Tibial artery (tissue), 4 donors: Measurements from ENCODE around the gene POU2F2.

Experiments used
- DNase-seq, 2 donors: peaks; one replicate each; pipeline ENCODE4 v3.0.0-alpha.2; 2019
- H3K27ac ChIP-seq, 2 donors: fragments of 200-600 bp; sonication (generic) in 1 of 2; 1 replicate in 1 of 2; 2 replicates in 1 of 2; pipeline ENCODE4 v1.5.1; 2018 to 2019; ENCODE audit warnings: mild to moderate bottlenecking in 1 of 2
- H3K27me3 ChIP-seq, 2 donors: fragments of 200-600 bp; sonication (generic) in 1 of 2; one replicate each; pipeline versions ENCODE4 v1.5.1 to v1.6.0; 2016 to 2019
- H3K36me3 ChIP-seq, 3 donors: fragments of 200-600 bp; sonication (generic) in 2 of 3; one replicate each; pipeline ENCODE4 v1.5.1; 2016 to 2019; ENCODE audit warnings: mild to moderate bottlenecking in 2 of 3
- H3K4me1 ChIP-seq, 4 donors: fragments of 200-600 bp; sonication (generic) in 2 of 4; 1 replicate in 3 of 4; 2 replicates in 1 of 4; pipeline ENCODE4 v1.5.1; 2016 to 2019
- H3K4me3 ChIP-seq, 2 donors: fragments of 200-600 bp; sonication (generic) in 1 of 2; 1 replicate in 1 of 2; 2 replicates in 1 of 2; pipeline ENCODE4 v1.5.1; 2018 to 2019; ENCODE audit warnings: mild to moderate bottlenecking in 2 of 2
- H3K9me3 ChIP-seq, 3 donors: fragments of 200-600 bp; sonication (generic) in 1 of 3; one replicate each; pipeline ENCODE4 v1.5.1; 2016 to 2019
- intact Hi-C: fragments of 100-400 bp; cut with DNase I; formaldehyde crosslinking; loops from one replicate; pipeline ENCODE4 v1.15.0; 2023; ENCODE audit warnings: low total_unique reads
- TF ChIP-seq, protein P1 (sequence below), 2 experiments: fragments of 200-600 bp in 1 of 2; fragments of 450-650 bp in 1 of 2; IDR thresholded peaks; one replicate each; pipeline ENCODE4 v1.5.1; 2017 to 2019; ENCODE audit warnings: antibody characterized with exemption in 2 of 2, mild to moderate bottlenecking in 1 of 2, moderate library complexity in 1 of 2

The POU2F2 gene

DNA sequence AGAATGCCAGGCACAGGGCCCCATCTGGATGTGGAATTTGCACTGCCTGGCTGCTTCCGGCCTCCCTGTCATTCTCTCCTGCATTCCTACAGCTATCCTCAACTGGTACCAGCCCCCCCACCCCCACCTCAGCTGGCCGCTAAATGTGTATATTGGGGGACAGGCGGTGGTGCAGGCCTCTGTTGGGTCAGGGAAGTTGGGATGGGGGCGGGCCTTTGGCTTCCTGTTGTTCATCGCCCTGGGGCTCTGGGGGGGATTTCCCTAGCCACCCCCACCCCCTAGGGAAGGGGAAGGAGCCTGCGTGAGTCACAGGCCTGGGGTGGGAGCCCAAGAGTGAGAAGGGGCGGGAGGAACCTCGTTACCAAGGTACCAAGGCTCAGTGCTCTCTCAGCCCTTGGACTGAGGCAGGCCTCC, 10.6 kb downstream of the POU2F2 start:
- no peaks in the 10 kb centered on the region for H3K4me1 ChIP-seq
- no peaks in the 10 kb centered on the region for H3K9me3 ChIP-seq
- TF ChIP-seq, protein P1, sequence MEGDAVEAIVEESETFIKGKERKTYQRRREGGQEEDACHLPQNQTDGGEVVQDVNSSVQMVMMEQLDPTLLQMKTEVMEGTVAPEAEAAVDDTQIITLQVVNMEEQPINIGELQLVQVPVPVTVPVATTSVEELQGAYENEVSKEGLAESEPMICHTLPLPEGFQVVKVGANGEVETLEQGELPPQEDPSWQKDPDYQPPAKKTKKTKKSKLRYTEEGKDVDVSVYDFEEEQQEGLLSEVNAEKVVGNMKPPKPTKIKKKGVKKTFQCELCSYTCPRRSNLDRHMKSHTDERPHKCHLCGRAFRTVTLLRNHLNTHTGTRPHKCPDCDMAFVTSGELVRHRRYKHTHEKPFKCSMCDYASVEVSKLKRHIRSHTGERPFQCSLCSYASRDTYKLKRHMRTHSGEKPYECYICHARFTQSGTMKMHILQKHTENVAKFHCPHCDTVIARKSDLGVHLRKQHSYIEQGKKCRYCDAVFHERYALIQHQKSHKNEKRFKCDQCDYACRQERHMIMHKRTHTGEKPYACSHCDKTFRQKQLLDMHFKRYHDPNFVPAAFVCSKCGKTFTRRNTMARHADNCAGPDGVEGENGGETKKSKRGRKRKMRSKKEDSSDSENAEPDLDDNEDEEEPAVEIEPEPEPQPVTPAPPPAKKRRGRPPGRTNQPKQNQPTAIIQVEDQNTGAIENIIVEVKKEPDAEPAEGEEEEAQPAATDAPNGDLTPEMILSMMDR (IDR thresholded peaks at IDR 0.05), result no peak
- no peaks in the 10 kb centered on the region for H3K36me3 ChIP-seq
- H3K27me3 ChIP-seq, result no peaks in the 10 kb centered on the region
- H3K4me3 ChIP-seq, result no peak overlapping the region
- peak; percentile 61 to 81 for DNase-seq
- intact Hi-C loops, result no loop called here
- H3K27ac ChIP-seq, result no peak overlapping the region

DNA sequence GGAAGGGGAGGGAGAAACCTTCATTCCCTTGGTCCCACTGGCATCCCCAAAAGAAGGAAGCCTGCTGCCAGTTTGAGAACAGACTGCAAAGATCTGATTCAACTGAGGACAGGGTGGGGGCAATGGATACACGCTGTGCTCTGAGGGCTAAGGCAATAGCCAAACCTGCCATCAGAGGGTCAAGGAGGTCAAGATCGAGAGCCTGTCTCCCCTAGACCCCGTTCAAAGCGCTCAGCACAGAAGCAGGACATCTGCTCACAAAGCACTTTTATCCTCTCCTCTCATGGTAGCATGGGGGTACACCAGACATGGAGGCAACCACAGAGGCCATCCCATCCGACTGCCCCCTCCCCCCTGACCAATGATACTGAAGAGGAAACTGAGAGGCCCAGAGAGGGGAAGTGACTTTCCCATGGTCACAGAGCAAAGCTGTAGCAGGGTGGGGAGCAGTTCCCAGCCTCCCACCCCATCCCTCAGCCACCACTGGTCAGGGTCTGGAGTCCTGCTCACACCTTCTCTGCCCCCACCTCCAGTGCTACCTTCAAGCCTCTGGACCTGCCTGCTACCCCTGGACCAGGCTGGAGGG, 11.1 kb downstream of the POU2F2 start:
- peaks cover 0 to 3% (median 0%) of the 10 kb centered on the region in 3 donors for H3K36me3 ChIP-seq
- H3K4me3 ChIP-seq, result no peak overlapping the region
- no peaks in the 10 kb centered on the region for H3K4me1 ChIP-seq
- H3K9me3 ChIP-seq, result no peaks in the 10 kb centered on the region
- H3K27me3 ChIP-seq, result no peaks in the 10 kb centered on the region
- no peak overlapping the region for H3K27ac ChIP-seq
- DNase-seq, result no peak
- intact Hi-C loops, result no loop called here
- TF ChIP-seq, protein P1 (IDR thresholded peaks at IDR 0.05), result no peak

DNA sequence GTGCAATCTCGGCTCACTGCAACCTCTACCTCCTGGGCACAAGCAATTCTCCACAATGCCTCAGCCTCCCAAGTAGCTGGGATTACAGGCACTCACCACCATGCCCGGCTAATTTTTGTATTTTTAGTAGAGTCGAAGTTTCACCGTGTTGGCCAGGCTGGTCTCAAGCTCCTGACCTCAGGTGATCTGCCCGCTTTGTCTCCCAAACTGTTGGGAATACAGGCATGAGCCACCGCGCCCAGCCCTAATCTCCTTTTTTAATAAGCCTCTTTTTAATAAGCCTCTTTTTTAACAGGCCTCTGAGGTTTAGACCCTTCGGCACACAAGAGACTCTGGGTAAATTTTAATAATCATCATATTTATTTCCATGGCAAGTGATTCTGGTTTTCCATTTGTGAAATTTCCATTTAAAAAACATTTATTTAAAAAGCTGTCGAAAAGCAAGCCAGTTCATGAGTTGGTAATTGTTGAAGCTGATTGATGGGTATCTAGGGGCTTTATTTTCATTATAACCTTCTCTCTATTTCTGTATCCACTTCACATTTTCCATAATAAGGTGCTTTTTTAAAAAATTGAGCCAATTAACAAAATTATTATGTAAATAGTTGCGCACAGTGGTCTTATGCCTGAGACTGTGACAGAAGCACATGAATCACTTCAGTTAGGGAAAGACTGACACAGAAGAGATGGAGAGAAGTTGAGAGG, 11.8 kb downstream of the POU2F2 start:
- no peaks in the 10 kb centered on the region for H3K4me1 ChIP-seq
- H3K9me3 ChIP-seq, result no peaks in the 10 kb centered on the region
- no peak overlapping the region for H3K4me3 ChIP-seq
- peaks cover 0 to 3% (median 0%) of the 10 kb centered on the region in 3 donors for H3K36me3 ChIP-seq
- intact Hi-C loops, result no loop called here
- DNase-seq, result no peak
- H3K27me3 ChIP-seq, result no peaks in the 10 kb centered on the region
- TF ChIP-seq, protein P1 (IDR thresholded peaks at IDR 0.05), result no peak
- no peak overlapping the region for H3K27ac ChIP-seq

DNA sequence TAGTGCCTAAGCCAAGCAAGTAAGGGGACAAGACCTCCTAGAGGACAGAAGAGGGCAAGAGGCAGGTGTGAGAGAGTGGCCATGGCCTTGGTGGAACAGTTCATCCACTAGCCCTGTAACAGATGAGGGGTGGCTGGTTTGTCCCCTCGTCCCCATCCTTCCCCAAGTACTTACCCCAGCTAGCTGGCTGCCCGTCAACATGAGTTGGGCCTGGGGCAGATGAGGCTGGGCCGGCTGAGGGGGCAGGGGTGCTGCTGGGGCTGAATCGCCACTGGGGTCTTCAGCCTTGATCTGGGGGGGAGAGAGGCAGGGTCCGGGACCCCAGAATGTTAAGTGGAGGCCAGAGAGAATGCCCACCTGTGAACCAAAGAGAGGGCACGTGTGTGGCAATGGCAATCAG, 15.2 kb downstream of the POU2F2 start:
- H3K4me3 ChIP-seq, result no peak overlapping the region
- peaks cover 0 to 3% (median 0%) of the 10 kb centered on the region in 3 donors for H3K36me3 ChIP-seq
- no peaks in the 10 kb centered on the region for H3K9me3 ChIP-seq
- no peak for DNase-seq
- TF ChIP-seq, protein P1 (IDR thresholded peaks at IDR 0.05), result no peak
- H3K27me3 ChIP-seq, result no peaks in the 10 kb centered on the region
- H3K27ac ChIP-seq, result no peak overlapping the region
- intact Hi-C loops, result no loop called here
- peaks cover 0 to 14% (median 4%) of the 10 kb centered on the region in 4 donors for H3K4me1 ChIP-seq

DNA sequence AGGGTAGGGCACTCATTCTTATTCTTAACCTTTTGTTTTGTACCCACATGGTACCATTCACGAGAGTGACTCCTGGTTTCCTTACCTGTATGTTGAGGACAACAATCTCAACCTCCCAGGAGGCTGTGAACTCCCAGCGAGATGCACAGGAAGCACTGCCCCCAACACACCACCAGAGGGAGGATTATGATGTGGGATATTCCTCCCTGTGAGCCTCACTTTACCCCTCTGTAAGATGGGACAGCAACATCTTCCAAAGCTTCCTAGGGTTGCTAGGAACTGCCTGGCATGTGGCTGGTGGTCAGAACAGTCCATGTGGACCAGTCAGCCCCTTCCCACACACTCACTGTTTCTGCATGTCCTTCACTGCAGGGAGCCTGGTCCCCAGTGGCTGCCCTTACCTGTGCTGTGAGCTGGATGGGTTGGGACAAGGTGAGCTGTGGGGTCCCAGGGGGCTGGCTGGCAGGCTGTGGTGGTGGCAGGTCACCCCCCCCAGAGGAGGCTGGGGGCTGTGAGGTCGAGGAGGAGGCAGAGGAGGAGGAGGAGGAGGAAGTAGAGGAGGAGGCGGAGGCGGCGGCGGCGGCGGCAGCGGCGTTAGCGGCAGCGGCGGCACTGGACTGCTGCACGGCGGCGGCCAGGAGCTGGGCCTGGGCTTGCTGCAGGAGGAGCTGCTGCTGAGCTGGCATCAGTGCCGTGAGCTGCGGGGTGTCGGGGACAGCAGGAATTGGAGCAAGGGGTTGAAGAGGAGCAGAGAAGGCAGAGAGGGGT, 15.8 kb downstream of the POU2F2 start:
- H3K27ac ChIP-seq, result no peak overlapping the region

More for the DNA sequence above, 15.8 kb downstream of the POU2F2 start:
- DNase-seq, result no peak
- Histone ChIP-seq H3K9me3 (no peaks in the 10 kb centered on the region), H3K36me3 (peaks cover 0 to 3% (median 0%) of the 10 kb centered on the region in 3 donors), H3K27me3 (no peaks in the 10 kb centered on the region), H3K4me1 (peaks cover 0 to 14% (median 4%) of the 10 kb centered on the region in 4 donors), H3K4me3 (no peak overlapping the region)
- TF ChIP-seq, protein P1 (IDR thresholded peaks at IDR 0.05), result no peak
- intact Hi-C loops, result no loop called here
